Osteoblast (primary cell): Measurements from ENCODE around the gene ABLIM3. TPM values are rescaled to one million over a fixed set of nuclear protein-coding genes. Genes with fewer than 3 reads are reported as not detected.

Experiments used
- DNase-seq: peaks from one replicate; pipeline ENCODE4 v3.0.0; 2011; ENCODE audit warnings: low spot score, mixed read lengths; ENCODE audit not compliant: insufficient read length; ENCODE audit errors: missing footprints
- H2AFZ ChIP-seq: 2 replicates; pipeline ENCODE4 v1.6.0; 2011; ENCODE audit warnings: mild to moderate bottlenecking, low read length
- H3K27ac ChIP-seq: 2 replicates; pipeline ENCODE4 v1.5.1; 2011; ENCODE audit warnings: mild to moderate bottlenecking, low read depth, low read length, moderate library complexity
- H3K27me3 ChIP-seq: 2 replicates; pipeline ENCODE4 v1.6.0; 2012; ENCODE audit warnings: mild to moderate bottlenecking, control low read depth, inconsistent platforms, low read length, moderate library complexity; ENCODE audit not compliant: insufficient read depth
- H3K36me3 ChIP-seq: 2 replicates; pipeline ENCODE4 v1.5.1; 2011; ENCODE audit warnings: mild to moderate bottlenecking, low read length, control low read depth, moderate library complexity; ENCODE audit not compliant: insufficient read depth
- H3K4me1 ChIP-seq: 2 replicates; pipeline ENCODE4 v1.5.1; 2011; ENCODE audit warnings: mild to moderate bottlenecking, low read length, control low read depth, moderate library complexity; ENCODE audit not compliant: insufficient read depth
- H3K4me2 ChIP-seq: 2 replicates; pipeline ENCODE4 v1.6.0; 2011; ENCODE audit warnings: mild to moderate bottlenecking, low read length; ENCODE audit not compliant: insufficient read depth
- H3K4me3 ChIP-seq: fragments of 200-600 bp; sonication (generic); 3 replicates; pipeline ENCODE4 v1.5.1; 2012; ENCODE audit warnings: mild to moderate bottlenecking, low read length, inconsistent platforms; ENCODE audit not compliant: insufficient read depth
- H3K79me2 ChIP-seq: 2 replicates; pipeline ENCODE4 v1.6.0; 2012; ENCODE audit warnings: mild to moderate bottlenecking, low read length, control low read depth, inconsistent platforms; ENCODE audit not compliant: insufficient read depth
- H3K9me3 ChIP-seq: 2 replicates; pipeline ENCODE4 v1.5.1; 2011; ENCODE audit warnings: low read depth, low read length, control low read depth
- H4K20me1 ChIP-seq: 2 replicates; pipeline ENCODE4 v1.6.0; 2012; ENCODE audit warnings: mild to moderate bottlenecking, low read length, control low read depth; ENCODE audit not compliant: insufficient read depth
- CTCF ChIP-seq: IDR thresholded peaks from 2 replicates; pipeline ENCODE4 v1.5.1; 2011; ENCODE audit warnings: mild to moderate bottlenecking, low read depth, low read length, moderate library complexity; ENCODE audit errors: extremely low read depth
- total RNA-seq: library from RNA; depleted of rRNA; stranded (reverse); fragments of >200 nt; gene quantifications from 2 replicates; pipeline ENCODE4 v1.2.3, GENCODE V29; 2012

Gene ABLIM3
- total RNA-seq, 1 donor = 5.8 TPM

GRCh38 chr5:149153193-149153750 lies 12.0 kb downstream of the ABLIM3 start:
- H3K27ac ChIP-seq = peak overlapping the region; percentile 38
- no peaks in the 10 kb centered on the region for H4K20me1 ChIP-seq
- H3K4me3 ChIP-seq = no peak overlapping the region
- peaks cover 20% of the 10 kb centered on the region for H3K4me1 ChIP-seq
- H3K79me2 ChIP-seq = peaks cover 72% of the 10 kb centered on the region
- H3K27me3 ChIP-seq = no peaks in the 10 kb centered on the region
- no peak for TF ChIP-seq CTCF
- H2AFZ ChIP-seq = no peak overlapping the region
- H3K9me3 ChIP-seq = no peaks in the 10 kb centered on the region
- no peaks in the 10 kb centered on the region for H3K36me3 ChIP-seq
- no peak for DNase-seq
- no peak overlapping the region for H3K4me2 ChIP-seq

GRCh38 chr5:149153751-149154610 lies 12.7 kb downstream of the ABLIM3 start:
- Histone ChIP-seq H4K20me1 (no peaks in the 10 kb centered on the region), H3K9me3 (no peaks in the 10 kb centered on the region), H3K4me1 (peaks cover 20% of the 10 kb centered on the region), H3K27ac (peak overlapping the region; percentile 38), H3K79me2 (peaks cover 65% of the 10 kb centered on the region), H3K36me3 (no peaks in the 10 kb centered on the region), H3K4me3 (no peak overlapping the region), H3K27me3 (no peaks in the 10 kb centered on the region), H2AFZ (no peak overlapping the region), H3K4me2 (no peak overlapping the region)
- peak; percentile 78 for DNase-seq
- no peak for TF ChIP-seq CTCF

GRCh38 chr5:149154650-149155049 lies 13.4 kb downstream of the ABLIM3 start:
- no peaks in the 10 kb centered on the region for H3K36me3 ChIP-seq
- H3K79me2 ChIP-seq = peaks cover 61% of the 10 kb centered on the region
- no peaks in the 10 kb centered on the region for H4K20me1 ChIP-seq
- no peak for DNase-seq
- no peak overlapping the region for H3K4me2 ChIP-seq
- H3K27ac ChIP-seq = no peak overlapping the region
- no peak overlapping the region for H2AFZ ChIP-seq
- TF ChIP-seq CTCF = no peak
- no peaks in the 10 kb centered on the region for H3K27me3 ChIP-seq
- no peak overlapping the region for H3K4me3 ChIP-seq
- H3K9me3 ChIP-seq = no peaks in the 10 kb centered on the region
- H3K4me1 ChIP-seq = peaks cover 20% of the 10 kb centered on the region

- Histone ChIP-seq H2AFZ (no peak overlapping the region), H3K36me3 (no peaks in the 10 kb centered on the region), H3K27ac (no peak overlapping the region), H3K4me2 (no peak overlapping the region), H3K79me2 (peaks cover 57% of the 10 kb centered on the region), H3K4me3 (no peak overlapping the region), H4K20me1 (no peaks in the 10 kb centered on the region), H3K9me3 (no peaks in the 10 kb centered on the region), H3K4me1 (peaks cover 20% of the 10 kb centered on the region), H3K27me3 (no peaks in the 10 kb centered on the region)
- TF ChIP-seq CTCF = no peak
- no peak for DNase-seq
These were observed 15.3 kb downstream of the ABLIM3 start for GRCh38 chr5:149156435-149157083.
